GM23338 (cell line): ENCODE measurements around the gene BRPF3. TPM values are rescaled to one million over a fixed set of nuclear protein-coding genes. Genes with fewer than 3 reads are reported as not detected.

Experiments used
- ATAC-seq: fragments of 200-7000 bp; cut with Tn5 transposase; 3 replicates; pipeline ENCODE4 v1.9.1; 2020
- DNase-seq: peaks from one replicate; pipeline ENCODE4 v3.0.0-alpha.2; 2015; ENCODE audit warnings: low spot score
- H2AFZ ChIP-seq: fragments of 200-600 bp; sonication (generic); 2 replicates; pipeline ENCODE4 v1.8.0; 2016; ENCODE audit warnings: antibody characterized with exemption, mild to moderate bottlenecking, moderate library complexity
- H3F3A ChIP-seq: fragments of 200-600 bp; sonication (generic); replicated peaks from 2 replicates; pipeline ENCODE4 v1.8.0; 2017; ENCODE audit warnings: antibody characterized with exemption, mixed run types, low read depth
- H3K27ac ChIP-seq: fragments of 200-600 bp; sonication (generic); 2 replicates; pipeline ENCODE4 v1.6.1; 2016; ENCODE audit warnings: low read depth
- H3K27me3 ChIP-seq: fragments of 200-600 bp; sonication (generic); 2 replicates; pipeline ENCODE4 v1.8.0; 2016; ENCODE audit warnings: mild to moderate bottlenecking, mixed run types, moderate library complexity; ENCODE audit not compliant: insufficient read depth
- H3K36me3 ChIP-seq: fragments of 200-600 bp; sonication (generic); 2 replicates; pipeline ENCODE4 v1.8.0; 2016; ENCODE audit warnings: mild to moderate bottlenecking; ENCODE audit not compliant: insufficient read depth
- H3K4me1 ChIP-seq: fragments of 200-600 bp; sonication (generic); 2 replicates; pipeline ENCODE4 v1.8.0; 2016; ENCODE audit warnings: mild to moderate bottlenecking, moderate library complexity; ENCODE audit not compliant: insufficient read depth
- H3K4me2 ChIP-seq: fragments of 200-600 bp; sonication (generic); 2 replicates; pipeline ENCODE4 v1.7.1; 2017; ENCODE audit warnings: mixed run types
- H3K4me3 ChIP-seq: fragments of 200-600 bp; sonication (generic); 2 replicates; pipeline ENCODE4 v1.6.1; 2016; ENCODE audit warnings: mixed run types
- H3K79me2 ChIP-seq: fragments of 200-600 bp; sonication (generic); replicated peaks from 2 replicates; pipeline ENCODE4 v1.8.0; 2017; ENCODE audit warnings: mild to moderate bottlenecking; ENCODE audit not compliant: insufficient read depth
- H3K9me2 ChIP-seq: fragments of 200-600 bp; sonication (generic); 2 replicates; pipeline ENCODE4 v1.8.0; 2017; ENCODE audit not compliant: insufficient read depth
- H4K20me1 ChIP-seq: fragments of 200-600 bp; sonication (generic); replicated peaks from 2 replicates; pipeline ENCODE4 v1.8.0; 2017; ENCODE audit warnings: mild to moderate bottlenecking; ENCODE audit not compliant: insufficient read depth
- H3K27ac Mint-ChIP-seq: 2 replicates; pipeline ENCODE4 v1.8.0; 2020; ENCODE audit warnings: inconsistent platforms, mild to moderate bottlenecking, moderate library complexity, mixed read lengths
- H3K27me3 Mint-ChIP-seq: 3 replicates; pipeline ENCODE4 v1.8.0; 2022; ENCODE audit warnings: low read depth, mild to moderate bottlenecking, moderate library complexity, mixed read lengths, inconsistent platforms; ENCODE audit not compliant: insufficient read depth, poor library complexity
- H3K36me3 Mint-ChIP-seq: 3 replicates; pipeline ENCODE4 v1.8.0; 2021; ENCODE audit warnings: low read depth, mild to moderate bottlenecking, inconsistent platforms, moderate library complexity, mixed read lengths
- H3K4me1 Mint-ChIP-seq: 3 replicates; pipeline ENCODE4 v1.8.0; 2020; ENCODE audit warnings: mild to moderate bottlenecking, inconsistent platforms, mixed read lengths
- H3K4me3 Mint-ChIP-seq: 3 replicates; pipeline ENCODE4 v1.8.0; 2021; ENCODE audit warnings: moderate library complexity, mild to moderate bottlenecking, inconsistent platforms, mixed read lengths
- H3K9me3 Mint-ChIP-seq: 3 replicates; pipeline ENCODE4 v1.8.0; 2020; ENCODE audit warnings: moderate library complexity, mild to moderate bottlenecking, inconsistent platforms, mixed read lengths
- CTCF ChIP-seq, 2 experiments: fragments of 200-600 bp in 1 of 2; sonication (generic) in 1 of 2; conservative IDR thresholded peaks; 2 replicates each; pipeline versions ENCODE4 v1.5.1 to v1.6.1; 2016 to 2017; ENCODE audit warnings: antibody characterized with exemption in 2 of 2, low read depth in 2 of 2, mild to moderate bottlenecking in 2 of 2, moderate library complexity in 1 of 2
- ETS1 ChIP-seq: IDR thresholded peaks from 2 replicates; pipeline ENCODE4 v1.6.1; 2016; ENCODE audit warnings: antibody characterized with exemption
- EZH2 ChIP-seq: fragments of 200-600 bp; sonication (generic); IDR thresholded peaks from one replicate; pipeline ENCODE4 v1.8.0; 2017; ENCODE audit warnings: antibody characterized with exemption, mild to moderate bottlenecking, low read depth; ENCODE audit not compliant: unreplicated experiment
- JUNB ChIP-seq: IDR thresholded peaks from one replicate; pipeline ENCODE4 v1.6.1; 2016; ENCODE audit warnings: antibody characterized with exemption; ENCODE audit not compliant: unreplicated experiment
- NANOG ChIP-seq: IDR thresholded peaks from 2 replicates; pipeline ENCODE4 v1.6.1; 2016; ENCODE audit warnings: antibody characterized with exemption, borderline replicate concordance
- POLR2AphosphoS5 ChIP-seq: IDR thresholded peaks from 2 replicates; pipeline ENCODE4 v1.6.1; 2016; ENCODE audit warnings: antibody characterized with exemption, low read depth
- REST ChIP-seq: IDR thresholded peaks from one replicate; pipeline ENCODE4 v1.6.1; 2018; ENCODE audit warnings: antibody characterized with exemption; ENCODE audit not compliant: unreplicated experiment
- STAT1 ChIP-seq: IDR thresholded peaks from one replicate; pipeline ENCODE4 v1.6.1; 2016; ENCODE audit warnings: antibody characterized with exemption; ENCODE audit not compliant: unreplicated experiment
- ZNF331 ChIP-seq: fragments of 250-450 bp; sonication (Bioruptor Pico); IDR thresholded peaks from 2 replicates; pipeline ENCODE4 v1.5.0; 2020; ENCODE audit warnings: low read depth, mild to moderate bottlenecking, moderate library complexity
- ZNF462 ChIP-seq: fragments of 250-450 bp; sonication (Bioruptor Pico); IDR thresholded peaks from 2 replicates; pipeline ENCODE4 v1.5.0; 2020; ENCODE audit warnings: mild to moderate bottlenecking, moderate library complexity
- polyA plus RNA-seq: library from polyadenylated mRNA; unstranded; fragments of >200 nt; fragmentation: Nextera tagmentation; extraction: Ambion mirVana; gene quantifications from 2 replicates; pipeline ENCODE4 v1.2.1, GENCODE V29; 2016
- total RNA-seq: library from RNA; depleted of rRNA; stranded (reverse); fragments of >200 nt; shearing (Covaris generic); gene quantifications from 2 replicates; pipeline ENCODE4 v1.2.3, GENCODE V29; 2014

BRPF3 gene
- total and polyA plus RNA-seq, 2 experiments from 2014 or later, result 11.8 to 33.2 TPM

- TF ChIP-seq CTCF (conservative IDR thresholded peaks at IDR 0.05; ENCODE audit: low read depth in 2 of 2) (no peak), JUNB (no peak), ZNF331 (CRISPR knock-in tag) (no peak), STAT1 (no peak)
Observed at GRCh38 chr6:36149476-36149875, 47.1 kb upstream of the BRPF3 start (continued).

GRCh38 chr6:36150283-36150682 lies 46.3 kb upstream of the BRPF3 start:
- Histone ChIP-seq H3K27me3 (no peaks in the 10 kb centered on the region), H2AFZ (no peak overlapping the region), H3K36me3 (no peaks in the 10 kb centered on the region), H3K4me3 (no peak overlapping the region), H3K79me2 (no peaks in the 10 kb centered on the region), H3K9me2 (no peaks in the 10 kb centered on the region), H4K20me1 (no peaks in the 10 kb centered on the region), H3F3A (no peaks in the 10 kb centered on the region), H3K27ac (no peak overlapping the region), H3K4me1 (no peaks in the 10 kb centered on the region), H3K4me2 (no peak overlapping the region)
- DNase-seq, result no peak
- ATAC-seq, result no peak
- Mint-ChIP-seq H3K27ac (no peak overlapping the region), H3K4me1 (no peaks in the 10 kb centered on the region), H3K36me3 (peaks cover 5% of the 10 kb centered on the region), H3K9me3 (peaks cover 22% of the 10 kb centered on the region), H3K4me3 (no peak overlapping the region), H3K27me3 (peaks cover 1% of the 10 kb centered on the region)
- TF ChIP-seq ETS1, result no peak
- no peak for TF ChIP-seq NANOG
- TF ChIP-seq CTCF (conservative IDR thresholded peaks at IDR 0.05; ENCODE audit: low read depth in 2 of 2), result no peak
- no peak for TF ChIP-seq REST
- TF ChIP-seq EZH2, result no peak
- TF ChIP-seq POLR2AphosphoS5, result no peak
- TF ChIP-seq JUNB, result no peak
- TF ChIP-seq ZNF462, result no peak
